Activated naive CD4-positive, alpha-beta T cell treated with anti-CD3 and anti-CD28 coated beads, Interleukin-2, amount 50 U/mL, for 72 hours (primary cell): Measurements from ENCODE around the gene TM4SF18. TPM values are rescaled to one million over a fixed set of nuclear protein-coding genes. Genes with fewer than 3 reads are reported as not detected.
A peak's percentile ranks its signal among the peaks of the same experiment; 100 is the strongest.

Source experiments
- ATAC-seq, 2 donors: fragments of 150-1000 bp; cut with Tn5 transposase; 2 replicates each; pipeline ENCODE4 v1.10.0; 2021; ENCODE audit warnings: mild to moderate bottlenecking in 2 of 2, moderate library complexity in 2 of 2
- DNase-seq, 2 donors: peaks; one replicate each; pipeline ENCODE4 v3.0.0; 2021 to 2022; ENCODE audit warnings: low spot score in 2 of 2
- H3K27ac Mint-ChIP-seq, 2 donors: one replicate each; pipeline ENCODE4 v1.8.0; 2022; ENCODE audit warnings: mild to moderate bottlenecking in 2 of 2, mixed read lengths in 2 of 2
- H3K36me3 Mint-ChIP-seq, 2 donors: one replicate each; pipeline ENCODE4 v1.8.0; 2022; ENCODE audit warnings: mixed read lengths in 2 of 2
- H3K9me3 Mint-ChIP-seq, 2 donors: one replicate each; pipeline ENCODE4 v1.8.0; 2022; ENCODE audit warnings: mixed read lengths in 2 of 2
- total RNA-seq, 2 donors: library from RNA; stranded (reverse); gene quantifications; one replicate each; pipeline ENCODE4 v1.2.3, GENCODE V29; 2022

TM4SF18 gene
- total RNA-seq, 2 donors from 2014 or later: not detected

DNA sequence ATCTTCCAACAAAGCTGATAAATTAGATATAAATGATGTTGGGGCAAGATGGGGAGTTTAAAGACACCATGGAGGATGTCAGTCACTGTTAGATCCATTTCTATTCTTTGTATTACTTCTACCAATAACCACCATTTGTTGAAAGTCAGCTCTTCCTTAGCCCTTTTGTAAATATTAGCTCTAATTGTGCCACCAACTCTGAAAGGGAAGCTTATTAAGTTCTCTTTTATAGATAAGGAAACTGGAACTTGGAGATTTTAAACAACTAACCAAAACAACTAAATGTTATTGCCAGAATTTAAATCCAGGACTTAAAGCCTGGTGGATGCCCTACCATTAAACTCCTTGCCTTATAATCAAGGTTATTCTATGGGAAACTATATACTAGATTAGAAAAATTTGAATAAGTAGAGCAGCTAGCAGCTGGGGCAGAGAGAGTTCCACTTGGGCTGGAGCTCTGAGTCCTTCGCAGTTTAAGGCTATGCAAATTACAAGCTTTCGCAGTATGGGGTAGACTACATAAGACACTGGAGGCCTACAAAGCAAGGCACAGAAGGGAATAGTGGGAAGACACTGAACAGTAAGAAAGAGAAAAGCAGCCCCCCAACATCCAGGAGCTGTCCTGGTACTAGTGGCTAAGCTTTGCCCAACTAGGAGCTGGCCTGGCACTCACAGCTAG is 52.6 kb downstream of the TM4SF18 start:
- no peaks in the 10 kb centered on the region for H3K36me3 Mint-ChIP-seq
- no peaks in the 10 kb centered on the region for H3K9me3 Mint-ChIP-seq
- no peak overlapping the region for H3K27ac Mint-ChIP-seq
- ATAC-seq: no peak
- no peak for DNase-seq

DNA sequence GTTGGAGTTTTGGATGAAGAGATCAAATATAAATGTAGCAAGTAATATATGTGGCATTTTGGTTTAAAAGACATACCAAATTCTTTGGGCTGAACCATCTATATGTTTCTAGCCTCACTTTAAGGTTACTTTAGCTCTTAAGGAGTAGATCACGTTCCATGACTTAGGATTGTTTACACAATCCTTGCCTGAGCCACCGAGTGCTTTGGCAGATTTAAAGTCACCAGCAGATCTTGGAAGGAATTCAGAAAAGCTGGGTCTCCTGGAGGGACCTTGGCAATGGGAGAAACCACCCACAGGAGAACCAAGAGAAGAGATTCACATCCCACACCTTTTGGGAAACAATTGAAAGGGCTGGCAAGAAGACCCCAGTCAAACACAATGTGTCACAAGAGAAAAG is 54.5 kb downstream of the TM4SF18 start:
- no peaks in the 10 kb centered on the region for H3K36me3 Mint-ChIP-seq

DNA sequence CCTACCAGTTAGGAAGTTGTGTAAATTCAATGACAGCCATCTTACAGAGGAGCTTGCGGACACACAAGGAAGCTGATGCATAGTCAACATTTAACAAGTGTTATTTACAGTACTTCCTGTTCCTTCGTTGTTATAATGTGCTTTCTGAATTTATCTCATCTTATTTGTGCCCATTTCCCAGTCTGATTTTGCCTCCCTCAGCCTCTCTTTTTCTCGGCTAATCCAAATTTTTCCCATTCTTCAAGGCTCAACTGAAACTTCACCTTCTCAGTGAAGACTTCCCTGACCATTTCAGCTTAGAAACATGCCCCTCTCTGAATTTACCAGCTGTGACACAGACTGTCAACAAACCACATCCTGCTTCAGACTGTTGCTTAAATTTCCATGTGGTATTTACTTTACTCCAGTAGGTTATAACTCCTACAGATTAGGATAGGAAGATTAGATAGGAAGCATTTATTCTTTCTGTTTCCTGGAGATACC is 56.1 kb downstream of the TM4SF18 start:
- Mint-ChIP-seq H3K36me3 (no peaks in the 10 kb centered on the region), H3K9me3 (no peaks in the 10 kb centered on the region), H3K27ac (peak overlapping the region in 1 of 2 donors; percentile 44)
- peak in 1 of 2 donors; percentile 29 for ATAC-seq
- DNase-seq: no peak

More for the DNA sequence above, 54.5 kb downstream of the TM4SF18 start:
- ATAC-seq: no peak
- Mint-ChIP-seq H3K27ac (no peak overlapping the region), H3K9me3 (no peaks in the 10 kb centered on the region)
- no peak for DNase-seq

DNA sequence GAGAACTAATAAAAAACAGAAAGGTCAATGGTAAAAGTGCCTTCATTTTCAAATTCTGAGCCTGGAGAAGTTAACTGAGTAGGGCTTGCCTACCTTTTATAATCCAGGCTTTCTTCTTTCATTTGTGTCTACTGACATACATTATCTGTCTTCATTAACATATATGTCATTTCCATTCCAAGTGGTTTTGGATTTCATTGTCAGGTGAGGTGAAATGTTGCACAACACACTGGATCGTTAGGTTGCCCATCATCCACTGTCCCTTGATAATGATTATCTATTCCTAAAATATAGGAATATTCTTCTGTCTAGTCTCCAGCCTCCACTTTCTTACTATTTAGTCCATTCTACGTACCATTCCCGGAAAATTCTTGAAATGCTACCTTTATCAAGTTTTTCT is 56.8 kb downstream of the TM4SF18 start:
- Mint-ChIP-seq H3K27ac (no peak overlapping the region), H3K36me3 (no peaks in the 10 kb centered on the region), H3K9me3 (no peaks in the 10 kb centered on the region)
- ATAC-seq (no peak), DNase-seq (no peak)

DNA sequence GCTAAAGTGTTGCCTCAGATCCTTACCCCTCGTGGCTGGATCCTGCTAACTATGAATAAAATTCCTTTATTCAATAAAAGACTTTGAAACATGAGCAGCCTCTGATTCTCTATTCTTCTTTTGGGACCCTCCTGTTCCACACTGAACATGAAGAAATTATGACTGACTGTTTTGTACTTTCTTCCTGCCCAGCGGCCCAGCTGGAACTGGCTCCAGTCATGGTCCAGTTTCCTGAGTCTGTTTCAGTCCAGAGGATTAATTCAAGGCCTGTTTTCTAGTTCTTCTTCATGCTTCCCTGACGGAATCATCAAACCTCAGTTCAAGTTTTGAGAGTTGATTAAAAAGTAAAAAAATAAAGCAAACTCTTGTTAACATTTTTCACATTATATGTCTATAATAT is 59.2 kb downstream of the TM4SF18 start:
- Mint-ChIP-seq H3K27ac (no peak overlapping the region), H3K9me3 (no peaks in the 10 kb centered on the region), H3K36me3 (no peaks in the 10 kb centered on the region)
- no peak for DNase-seq
- ATAC-seq: no peak

DNA sequence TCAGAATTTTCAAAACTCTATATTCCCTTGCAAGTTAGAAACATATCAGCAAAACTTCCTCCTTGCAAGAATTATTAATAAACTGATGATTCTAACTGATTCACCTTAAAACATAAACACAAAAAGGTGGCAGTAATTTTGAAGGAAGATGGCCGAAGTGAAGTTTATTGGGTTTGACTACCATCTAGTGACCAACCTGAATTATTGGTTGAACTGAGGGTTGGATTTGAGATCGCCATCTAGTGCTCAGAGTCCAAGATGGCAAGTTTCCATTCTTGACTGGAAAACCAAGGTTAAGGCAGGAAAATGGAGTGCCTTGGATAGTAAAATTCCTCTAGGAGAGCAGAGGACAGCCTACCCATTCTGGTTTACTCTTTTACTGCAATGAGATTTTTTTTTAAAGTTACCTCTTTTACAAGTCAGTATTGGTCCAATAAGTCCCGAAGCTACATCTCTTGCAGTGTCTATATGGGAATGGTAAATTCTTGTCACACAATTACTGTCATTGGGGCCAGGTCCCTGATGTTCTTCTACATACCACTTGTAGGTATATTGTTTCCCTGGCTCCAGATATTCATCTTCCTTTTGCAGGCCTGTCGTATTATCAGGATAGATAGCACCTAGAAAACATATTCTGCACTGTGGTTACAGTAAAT is 60.2 kb downstream of the TM4SF18 start:
- DNase-seq: peak in 1 of 2 donors; percentile 10
- H3K9me3 Mint-ChIP-seq: no peaks in the 10 kb centered on the region
- no peaks in the 10 kb centered on the region for H3K36me3 Mint-ChIP-seq
- H3K27ac Mint-ChIP-seq: no peak overlapping the region
- ATAC-seq: peak; percentile 79 to 83

DNA sequence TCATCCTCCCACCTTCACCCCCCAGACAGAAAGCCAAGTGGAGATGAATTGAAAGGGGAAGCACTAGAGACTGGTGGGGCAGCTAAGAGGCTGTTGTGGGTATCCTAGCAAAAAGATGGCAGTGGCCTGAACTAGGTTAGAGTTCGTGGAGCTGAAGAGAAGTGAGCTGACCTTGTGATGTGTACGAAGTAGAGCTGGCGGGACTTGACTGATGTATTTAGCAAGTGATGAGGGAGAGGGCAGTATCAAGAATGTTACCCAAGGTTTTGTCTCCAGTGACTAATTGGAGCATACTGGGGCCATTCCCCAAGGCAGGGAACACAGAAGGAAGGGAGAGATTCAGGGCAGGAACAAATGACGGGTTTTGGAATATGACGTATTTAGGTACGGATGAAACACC is 61.8 kb downstream of the TM4SF18 start:
- Mint-ChIP-seq H3K27ac (peak overlapping the region in 1 of 2 donors; percentile 8), H3K9me3 (no peaks in the 10 kb centered on the region), H3K36me3 (no peaks in the 10 kb centered on the region)
- ATAC-seq (no peak), DNase-seq (no peak)

DNA sequence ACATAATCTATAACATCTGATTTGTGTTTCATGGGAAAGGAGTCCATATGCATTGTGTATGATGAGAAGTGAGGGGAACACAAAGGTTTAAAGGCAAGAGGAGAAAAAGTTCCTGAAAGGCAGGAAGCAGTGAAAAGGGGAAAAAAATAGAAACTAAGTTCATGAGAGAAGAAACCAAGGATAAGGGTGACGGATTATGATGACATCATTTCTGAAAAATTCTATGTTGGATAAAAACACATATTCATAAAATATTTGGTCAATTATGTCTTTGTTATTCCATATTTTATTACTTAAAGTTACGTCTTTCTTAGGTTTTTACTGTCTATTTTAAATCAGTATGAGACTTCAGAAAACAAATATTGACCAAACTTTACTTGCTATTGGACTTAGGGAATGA is 63.3 kb downstream of the TM4SF18 start:
- no peak overlapping the region for H3K27ac Mint-ChIP-seq
- no peaks in the 10 kb centered on the region for H3K9me3 Mint-ChIP-seq
- DNase-seq (no peak), ATAC-seq (no peak)
- no peaks in the 10 kb centered on the region for H3K36me3 Mint-ChIP-seq

DNA sequence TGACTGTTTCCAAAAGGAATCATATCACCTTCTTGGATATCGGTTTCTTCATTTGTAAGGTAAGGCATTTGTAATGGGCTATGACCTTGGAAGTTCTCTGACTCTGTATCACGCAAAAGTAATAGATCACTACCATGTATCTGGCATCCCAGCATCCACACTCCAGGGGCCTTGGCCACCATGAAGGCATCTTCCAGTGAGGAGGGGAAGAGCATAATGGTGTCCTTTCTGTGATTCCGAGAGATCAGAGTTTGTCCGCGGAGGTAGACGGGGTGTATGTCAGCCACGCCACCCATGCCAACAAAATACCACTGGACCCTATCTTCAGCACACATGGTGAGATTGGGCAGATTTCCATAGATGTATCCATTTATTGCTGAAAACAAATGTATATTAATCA is 63.7 kb downstream of the TM4SF18 start:
- ATAC-seq (no peak), DNase-seq (no peak)
- no peaks in the 10 kb centered on the region for H3K9me3 Mint-ChIP-seq
- H3K36me3 Mint-ChIP-seq: no peaks in the 10 kb centered on the region
- no peak overlapping the region for H3K27ac Mint-ChIP-seq

Other genes starting within 250 kb of the TM4SF18 start
- gene HLTF, start 247.1 kb downstream of the TM4SF18 start, total RNA-seq: 10 to 100 TPM; 24.9 to 35.8 TPM
- gene HPS3, start 204.0 kb downstream of the TM4SF18 start, total RNA-seq: 10 to 100 TPM; 22.3 to 23.2 TPM
- gene CP, start 111.8 kb downstream of the TM4SF18 start, total RNA-seq: not detected
- not detected for gene TM4SF1, start 44.0 kb upstream of the TM4SF18 start, total RNA-seq
- gene TM4SF4, start 141.1 kb upstream of the TM4SF18 start, total RNA-seq: not detected